Stimulated activated naive B cell treated with anti-CD40 and anti-IgM and Interleukin-4, amounts not matched to agents 10 μg/mL and 1 μg/mL and 100 μg/mL, for 72 hours (primary cell): ENCODE measurements around the gene RIOX2.

ENCODE experiments used
- ATAC-seq, 2 donors: fragments of 150-1000 bp; cut with Tn5 transposase; replicated peaks; 2 replicates each; pipeline ENCODE4 v1.10.0; 2021; ENCODE audit warnings: moderate library complexity in 1 of 2
- DNase-seq: peaks from one replicate; pipeline ENCODE4 v3.0.0; 2021
- H3K27ac Mint-ChIP-seq: one replicate; pipeline ENCODE4 v1.8.0; 2022; ENCODE audit warnings: mild to moderate bottlenecking, mixed read lengths
- H3K27me3 Mint-ChIP-seq, 2 donors: one replicate each; pipeline ENCODE4 v1.8.0; 2022; ENCODE audit warnings: mixed read lengths in 2 of 2
- H3K36me3 Mint-ChIP-seq, 2 donors: one replicate each; pipeline ENCODE4 v1.8.0; 2022; ENCODE audit warnings: mixed read lengths in 2 of 2, mild to moderate bottlenecking in 1 of 2
- H3K4me1 Mint-ChIP-seq, 2 donors: one replicate each; pipeline ENCODE4 v1.8.0; 2022; ENCODE audit warnings: mixed read lengths in 2 of 2, mild to moderate bottlenecking in 1 of 2
- H3K4me3 Mint-ChIP-seq, 2 donors: one replicate each; pipeline ENCODE4 v1.8.0; 2022; ENCODE audit warnings: mild to moderate bottlenecking in 2 of 2, mixed read lengths in 2 of 2, moderate library complexity in 1 of 2
- H3K9me3 Mint-ChIP-seq, 2 donors: one replicate each; pipeline ENCODE4 v1.8.0; 2022; ENCODE audit warnings: mixed read lengths in 2 of 2, mild to moderate bottlenecking in 1 of 2

The RIOX2 gene

DNA sequence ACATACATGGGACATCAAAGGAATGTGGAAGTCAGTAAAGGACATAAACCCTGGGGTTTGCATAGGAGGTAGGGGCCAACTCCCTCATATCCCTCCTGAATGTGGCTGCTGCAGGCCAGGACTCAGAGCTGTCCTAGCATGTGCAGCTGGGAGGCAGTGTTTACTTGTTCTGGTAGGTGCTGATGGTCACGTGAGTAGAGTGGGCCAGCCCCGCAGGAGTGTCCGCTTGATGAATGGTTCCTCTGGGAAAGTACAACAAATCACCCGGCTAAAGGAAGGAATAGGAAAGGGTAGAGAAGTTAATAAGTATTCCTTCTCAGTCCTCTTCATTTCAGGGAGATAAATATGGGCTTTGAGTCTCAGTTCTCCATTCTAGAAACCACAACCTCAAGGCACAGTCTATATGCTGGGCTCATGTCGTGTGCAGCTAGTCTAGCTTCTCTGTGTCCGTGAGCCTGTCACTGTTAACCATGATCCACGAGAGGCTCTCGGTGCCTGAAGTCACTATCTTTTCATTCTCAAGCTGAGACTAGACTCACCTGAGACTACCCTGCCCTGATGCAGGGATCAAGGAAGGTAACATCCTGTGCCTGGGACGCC is 17.9 kb downstream of the RIOX2 start:
- DNase-seq (no peak), ATAC-seq (peak; percentile 59 to 78)
- H3K4me1 Mint-ChIP-seq = peaks cover 5 to 13% of the 10 kb centered on the region in 2 donors
- H3K27me3 Mint-ChIP-seq = no peaks in the 10 kb centered on the region
- H3K27ac Mint-ChIP-seq = no peak overlapping the region
- H3K36me3 Mint-ChIP-seq = peaks cover 37 to 64% of the 10 kb centered on the region in 2 donors
- H3K4me3 Mint-ChIP-seq = no peak overlapping the region
- no peaks in the 10 kb centered on the region for H3K9me3 Mint-ChIP-seq

GRCh38 chr3:97952872-97953271 is 19.4 kb downstream of the RIOX2 start:
- no peaks in the 10 kb centered on the region for H3K27me3 Mint-ChIP-seq
- ATAC-seq (no peak), DNase-seq (no peak)
- H3K9me3 Mint-ChIP-seq = no peaks in the 10 kb centered on the region
- peaks cover 41 to 66% of the 10 kb centered on the region in 2 donors for H3K36me3 Mint-ChIP-seq
- H3K4me3 Mint-ChIP-seq = no peak overlapping the region
- peaks cover 2 to 6% of the 10 kb centered on the region in 2 donors for H3K4me1 Mint-ChIP-seq
- H3K27ac Mint-ChIP-seq = no peak overlapping the region

- no peak overlapping the region for H3K27ac Mint-ChIP-seq
- no peaks in the 10 kb centered on the region for H3K27me3 Mint-ChIP-seq
- DNase-seq (no peak), ATAC-seq (no peak)
- no peak overlapping the region for H3K4me3 Mint-ChIP-seq
- H3K36me3 Mint-ChIP-seq = peaks cover 37 to 64% of the 10 kb centered on the region in 2 donors
- peaks cover 2 to 6% of the 10 kb centered on the region in 2 donors for H3K4me1 Mint-ChIP-seq
- H3K9me3 Mint-ChIP-seq = no peaks in the 10 kb centered on the region
Observed at GRCh38 chr3:97952280-97952679, 20.0 kb downstream of the RIOX2 start.

DNA sequence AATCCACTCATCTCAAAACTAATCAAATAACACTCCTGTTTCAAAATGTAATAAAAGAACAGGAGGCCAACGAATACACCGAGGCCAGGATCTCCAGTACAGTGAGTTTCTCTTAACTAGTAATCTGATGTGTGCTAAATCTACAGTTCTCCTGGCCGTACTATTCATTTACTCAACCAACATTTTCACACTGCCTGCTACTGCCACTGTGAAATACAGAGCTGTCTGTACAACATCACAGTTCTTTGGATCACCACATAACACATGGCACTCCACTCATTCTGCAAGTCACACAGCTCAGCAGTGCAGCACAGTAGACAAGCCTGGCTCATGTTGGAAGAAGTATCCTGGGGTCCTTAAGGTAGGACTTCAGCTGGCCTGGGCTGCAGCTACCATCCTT is 21.9 kb downstream of the RIOX2 start:
- ATAC-seq (no peak), DNase-seq (no peak)
- Mint-ChIP-seq H3K4me3 (no peak overlapping the region), H3K9me3 (no peaks in the 10 kb centered on the region), H3K36me3 (peaks cover 45 to 76% of the 10 kb centered on the region in 2 donors), H3K27me3 (no peaks in the 10 kb centered on the region), H3K27ac (no peak overlapping the region), H3K4me1 (peaks cover 2 to 4% of the 10 kb centered on the region in 2 donors)

GRCh38 chr3:97949743-97950142 is 22.5 kb downstream of the RIOX2 start:
- Mint-ChIP-seq H3K36me3 (peaks cover 45 to 70% of the 10 kb centered on the region in 2 donors), H3K27me3 (no peaks in the 10 kb centered on the region), H3K27ac (no peak overlapping the region), H3K4me1 (no peaks in the 10 kb centered on the region), H3K4me3 (no peak overlapping the region), H3K9me3 (no peaks in the 10 kb centered on the region)
- no peak for ATAC-seq
- no peak for DNase-seq

GRCh38 chr3:97949110-97949485 is 23.1 kb downstream of the RIOX2 start:
- peaks cover 46 to 65% of the 10 kb centered on the region in 2 donors for H3K36me3 Mint-ChIP-seq
- H3K9me3 Mint-ChIP-seq = no peaks in the 10 kb centered on the region
- no peaks in the 10 kb centered on the region for H3K4me1 Mint-ChIP-seq
- H3K4me3 Mint-ChIP-seq = no peak overlapping the region
- H3K27me3 Mint-ChIP-seq = no peaks in the 10 kb centered on the region
- ATAC-seq (no peak), DNase-seq (no peak)
- no peak overlapping the region for H3K27ac Mint-ChIP-seq

GRCh38 chr3:97948351-97949109 is 23.7 kb downstream of the RIOX2 start:
- DNase-seq = no peak
- no peak overlapping the region for H3K4me3 Mint-ChIP-seq

DNA sequence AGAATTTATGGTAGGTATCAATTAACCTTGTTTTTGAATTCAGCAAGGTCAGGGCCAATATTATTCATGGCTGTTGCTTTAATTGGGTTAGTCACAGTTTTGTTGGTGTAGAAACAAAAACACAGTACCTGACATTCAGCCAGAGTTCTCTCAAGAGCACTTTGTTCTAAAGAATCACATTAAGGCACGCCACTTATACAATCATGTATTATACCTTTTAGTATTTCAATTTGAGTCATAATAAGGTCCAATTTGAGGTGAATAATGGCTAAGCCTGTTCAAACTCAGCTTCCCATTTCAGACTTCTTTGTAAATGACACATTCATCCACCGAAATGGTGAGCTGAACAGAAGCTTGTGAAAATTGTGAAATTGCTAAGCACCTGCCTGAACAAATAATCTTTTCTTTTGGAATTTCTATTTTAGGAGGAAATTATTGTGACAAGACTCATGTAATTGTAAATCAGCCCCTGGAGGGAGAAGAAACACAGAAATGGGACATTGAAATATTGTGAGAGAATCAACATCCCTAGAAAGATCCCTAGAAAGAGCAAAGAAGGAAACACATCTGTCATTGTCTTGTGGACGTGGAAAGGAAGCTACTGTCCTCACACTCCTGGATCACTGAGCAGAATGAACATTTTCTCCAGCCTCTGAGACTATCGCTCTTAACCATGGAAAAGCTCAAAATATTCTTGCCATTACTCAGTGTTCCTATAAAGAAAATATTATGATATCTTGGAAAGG is 29.3 kb downstream of the RIOX2 start:
- DNase-seq = no peak
- Mint-ChIP-seq H3K36me3 (peaks cover 19 to 26% of the 10 kb centered on the region in 2 donors), H3K4me1 (peaks cover 0 to 2% of the 10 kb centered on the region in 2 donors), H3K9me3 (no peaks in the 10 kb centered on the region), H3K4me3 (no peak overlapping the region), H3K27ac (no peak overlapping the region), H3K27me3 (no peaks in the 10 kb centered on the region)
- ATAC-seq = no peak

More at GRCh38 chr3:97948351-97949109, 23.7 kb downstream of the RIOX2 start:
- Mint-ChIP-seq H3K27ac (no peak overlapping the region), H3K4me1 (no peaks in the 10 kb centered on the region), H3K9me3 (no peaks in the 10 kb centered on the region), H3K36me3 (peaks cover 50 to 64% of the 10 kb centered on the region in 2 donors), H3K27me3 (no peaks in the 10 kb centered on the region)
- no peak for ATAC-seq

DNA sequence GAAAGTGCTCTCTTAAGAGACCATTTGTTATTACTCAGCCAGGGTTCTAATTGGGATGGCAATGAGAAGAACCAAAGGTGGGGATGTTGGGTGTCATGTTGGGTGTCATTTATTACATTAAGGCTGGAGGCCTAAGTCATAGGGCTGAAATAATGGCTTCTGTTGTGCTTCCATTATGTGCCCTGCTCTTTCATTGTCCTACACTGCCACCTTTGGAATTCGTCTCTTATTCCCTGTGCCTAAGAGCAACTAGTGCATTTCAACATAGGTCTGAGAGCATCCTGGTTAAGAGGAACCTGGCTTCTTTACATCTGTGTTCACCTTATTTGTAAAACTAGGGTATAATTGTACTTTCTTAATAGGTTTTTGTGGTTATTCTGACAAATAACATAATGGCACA is 32.2 kb downstream of the RIOX2 start:
- Mint-ChIP-seq H3K36me3 (peaks cover 13 to 17% of the 10 kb centered on the region in 2 donors), H3K9me3 (no peaks in the 10 kb centered on the region), H3K4me3 (no peak overlapping the region), H3K4me1 (peaks cover 0 to 2% of the 10 kb centered on the region in 2 donors), H3K27ac (no peak overlapping the region), H3K27me3 (no peaks in the 10 kb centered on the region)
- no peak for ATAC-seq
- DNase-seq = no peak

DNA sequence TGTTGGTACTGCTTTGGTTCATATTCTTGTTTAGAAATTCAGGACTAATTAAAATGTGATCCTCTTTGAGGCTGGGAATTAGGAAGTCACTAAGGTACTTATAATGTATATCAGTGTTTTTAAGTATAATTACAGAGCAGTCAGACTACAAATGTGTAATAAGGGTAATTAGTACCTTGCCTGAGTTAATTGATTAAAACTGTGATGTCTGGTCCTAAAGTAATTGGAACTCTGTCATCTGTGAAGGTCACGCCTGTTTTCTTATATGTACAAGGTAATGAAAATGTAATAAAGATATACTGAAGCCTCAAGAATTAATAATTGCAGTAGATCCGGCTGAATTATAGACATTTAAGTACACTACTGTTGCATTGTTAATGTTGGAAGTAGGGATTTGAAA is 32.8 kb downstream of the RIOX2 start:
- Mint-ChIP-seq H3K9me3 (no peaks in the 10 kb centered on the region), H3K27me3 (no peaks in the 10 kb centered on the region), H3K36me3 (peaks cover 13 to 17% of the 10 kb centered on the region in 2 donors), H3K4me1 (peaks cover 0 to 2% of the 10 kb centered on the region in 2 donors), H3K27ac (no peak overlapping the region), H3K4me3 (no peak overlapping the region)
- no peak for ATAC-seq
- no peak for DNase-seq

DNA sequence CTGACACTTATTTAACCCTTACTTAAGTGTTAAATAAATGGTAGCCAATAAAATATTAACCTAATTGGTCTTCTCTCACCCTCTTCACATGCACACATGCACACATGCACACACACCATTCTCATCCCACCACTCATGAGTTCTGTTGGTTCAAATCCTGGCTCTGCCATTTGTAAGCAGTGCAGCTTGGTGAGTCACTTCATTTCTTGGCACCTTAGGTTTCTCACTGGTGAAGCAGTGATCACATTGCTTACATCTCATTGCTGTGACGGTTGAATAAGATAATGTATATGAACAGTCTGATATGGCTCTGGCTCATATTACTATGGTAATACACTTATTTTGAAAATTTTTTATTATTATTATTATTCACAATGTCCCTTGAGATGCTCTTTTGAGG is 33.8 kb downstream of the RIOX2 start:
- Mint-ChIP-seq H3K27ac (no peak overlapping the region), H3K4me1 (peaks cover 0 to 2% of the 10 kb centered on the region in 2 donors), H3K9me3 (no peaks in the 10 kb centered on the region), H3K27me3 (no peaks in the 10 kb centered on the region), H3K4me3 (no peak overlapping the region), H3K36me3 (peaks cover 7 to 17% of the 10 kb centered on the region in 2 donors)
- ATAC-seq = no peak
- DNase-seq = no peak

DNA sequence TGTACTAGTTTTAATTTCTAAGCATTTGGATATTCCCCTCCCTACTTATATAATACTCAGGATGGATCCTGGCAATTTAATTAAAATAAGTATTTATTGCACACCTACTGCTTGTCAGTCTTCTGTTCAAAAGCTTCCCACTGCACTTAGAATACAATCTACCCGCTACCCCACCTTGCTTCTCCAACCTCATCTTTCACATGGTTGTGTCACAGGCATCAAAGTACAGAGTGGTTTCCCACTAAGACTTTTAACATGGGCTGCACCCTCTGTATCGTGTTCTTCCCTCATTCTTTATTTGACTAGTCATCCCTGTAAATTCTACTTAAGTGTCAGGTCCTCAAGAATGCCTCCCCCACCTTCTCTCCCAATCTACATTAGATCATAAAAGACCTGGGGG is 35.0 kb downstream of the RIOX2 start:
- no peak for DNase-seq
- Mint-ChIP-seq H3K4me3 (no peak overlapping the region), H3K9me3 (no peaks in the 10 kb centered on the region), H3K27ac (no peak overlapping the region), H3K4me1 (peaks cover 0 to 2% of the 10 kb centered on the region in 2 donors), H3K36me3 (peaks cover 9 to 18% of the 10 kb centered on the region in 2 donors), H3K27me3 (no peaks in the 10 kb centered on the region)
- ATAC-seq = no peak

DNA sequence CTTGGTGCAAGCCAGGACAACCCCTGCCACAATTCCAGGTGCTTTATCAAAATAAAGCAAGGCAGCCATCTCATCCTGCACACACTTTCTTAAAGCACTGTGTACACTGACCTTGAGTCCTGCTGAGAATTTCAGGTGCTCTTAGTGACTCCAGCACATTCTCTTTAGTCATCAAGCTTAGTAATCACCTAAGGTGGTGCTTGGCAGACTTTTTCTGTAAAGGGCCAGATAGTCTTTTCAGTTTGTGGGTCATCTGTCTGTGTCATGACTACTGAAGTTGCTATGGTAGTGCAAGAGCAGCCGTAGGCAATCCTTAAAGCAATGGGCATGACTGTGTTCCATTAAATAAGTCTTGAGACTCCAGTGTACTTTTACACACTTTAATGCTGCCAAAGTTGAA is 36.4 kb downstream of the RIOX2 start:
- Mint-ChIP-seq H3K9me3 (peaks cover 0 to 2% of the 10 kb centered on the region in 2 donors), H3K27ac (no peak overlapping the region), H3K4me1 (peaks cover 0 to 2% of the 10 kb centered on the region in 2 donors), H3K36me3 (peaks cover 14 to 23% of the 10 kb centered on the region in 2 donors), H3K4me3 (no peak overlapping the region), H3K27me3 (no peaks in the 10 kb centered on the region)
- DNase-seq (no peak), ATAC-seq (no peak)

- Mint-ChIP-seq H3K4me3 (no peak overlapping the region), H3K36me3 (peaks cover 19 to 27% of the 10 kb centered on the region in 2 donors), H3K27ac (no peak overlapping the region), H3K27me3 (no peaks in the 10 kb centered on the region), H3K4me1 (peaks cover 0 to 2% of the 10 kb centered on the region in 2 donors), H3K9me3 (peaks cover 0 to 3% of the 10 kb centered on the region in 2 donors)
- ATAC-seq (no peak), DNase-seq (no peak)
Observed at GRCh38 chr3:97934980-97935695, 37.1 kb downstream of the RIOX2 start.
